Duodenal mucosa (tissue), 2 donors: ENCODE measurements around the gene NXF1.
"Not testable (repeated sequence)": the region's sequence is repeated elsewhere in the genome, so short reads cannot be mapped to it uniquely, and the experiment has no call there.

Source experiments
- H3K27ac ChIP-seq: one replicate; pipeline ENCODE4 v1.7.0; 2013; ENCODE audit warnings: low read depth, low read length
- H3K27me3 ChIP-seq, 2 donors: one replicate each; pipeline ENCODE4 v1.7.0; 2013; ENCODE audit warnings: low read length in 2 of 2, control low read depth in 1 of 2; ENCODE audit not compliant: insufficient read depth in 2 of 2, control insufficient read depth in 1 of 2
- H3K36me3 ChIP-seq, 2 donors: one replicate each; pipeline ENCODE4 v1.7.0; 2013; ENCODE audit warnings: low read length in 2 of 2, control low read depth in 1 of 2; ENCODE audit not compliant: insufficient read depth in 2 of 2, control insufficient read depth in 1 of 2
- H3K4me1 ChIP-seq, 2 donors: one replicate each; pipeline ENCODE4 v1.7.0; 2013; ENCODE audit warnings: low read length in 2 of 2, control low read depth in 1 of 2; ENCODE audit not compliant: insufficient read depth in 2 of 2, control insufficient read depth in 1 of 2
- H3K4me3 ChIP-seq, 2 donors: one replicate each; pipeline ENCODE4 v1.7.0; 2013; ENCODE audit warnings: low read length in 2 of 2, low read depth in 1 of 2
- H3K9ac ChIP-seq, 2 donors: one replicate each; pipeline ENCODE4 v1.7.0; 2013; ENCODE audit warnings: low read length in 2 of 2, low read depth in 1 of 2
- H3K9me3 ChIP-seq, 2 donors: one replicate each; pipeline ENCODE4 v1.7.0; 2013; ENCODE audit warnings: low read length in 2 of 2, control low read depth in 1 of 2; ENCODE audit not compliant: control insufficient read depth in 1 of 2

NXF1 gene

DNA sequence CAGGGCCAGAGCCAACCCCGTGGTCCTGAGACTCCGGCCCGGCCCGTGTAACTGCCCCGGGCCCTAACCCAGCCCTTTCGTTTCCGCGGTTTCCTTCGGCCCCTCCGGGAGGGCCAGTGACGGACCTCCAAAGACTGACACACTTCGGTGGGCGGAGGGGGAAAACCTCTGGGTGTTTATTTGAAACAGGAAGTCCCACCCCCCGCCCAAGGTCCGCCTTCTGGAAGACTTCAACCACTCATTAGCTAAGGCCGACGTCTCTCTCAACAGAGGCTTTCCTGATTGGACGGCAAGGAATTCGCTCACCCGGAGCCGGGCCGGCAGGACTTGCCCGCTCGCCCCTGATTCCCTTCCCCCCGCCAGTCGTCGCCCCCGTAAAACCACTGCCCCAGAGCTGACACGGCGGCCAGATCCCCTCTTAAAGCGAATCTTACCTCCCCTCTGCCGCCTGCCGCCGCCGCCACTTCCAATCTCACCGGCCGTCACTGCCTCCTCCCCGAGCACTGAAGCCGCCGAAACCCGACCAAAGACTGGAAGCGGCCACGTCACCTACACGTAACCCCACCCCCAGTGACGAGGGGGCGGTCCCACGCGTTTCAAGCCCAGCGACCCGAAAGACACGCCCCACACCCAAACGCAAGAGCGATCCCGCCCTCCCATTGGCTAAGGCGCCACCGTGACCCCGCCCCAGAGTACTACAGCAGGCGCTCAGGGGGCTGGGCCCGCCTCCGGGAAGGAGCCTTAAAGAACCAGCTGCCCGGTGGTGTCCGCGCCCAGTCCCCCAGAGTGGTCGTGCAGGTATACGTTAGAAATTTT is 26.5 kb upstream of the NXF1 start, which contains the start of gene STX5:
Gene STX5 (minus strand): TSS at position 532 of the 816 bp plus-strand sequence. CDS start 808 bp downstream, outside the sequence.
- peaks cover 18 to 46% of the 10 kb centered on the region in 2 donors for H3K36me3 ChIP-seq
- H3K9ac ChIP-seq, result peak within 1 kb of the TSS; percentile 89 to 94
- no peaks in the 10 kb centered on the region for H3K27me3 ChIP-seq
- H3K27ac ChIP-seq, result peak within 1 kb of the TSS; percentile 97
- H3K9me3 ChIP-seq, result no peaks in the 10 kb centered on the region
- peak within 1 kb of the TSS; percentile 84 to 93 for H3K4me3 ChIP-seq
- H3K4me1 ChIP-seq, result peaks cover 15 to 34% of the 10 kb centered on the region in 2 donors

DNA sequence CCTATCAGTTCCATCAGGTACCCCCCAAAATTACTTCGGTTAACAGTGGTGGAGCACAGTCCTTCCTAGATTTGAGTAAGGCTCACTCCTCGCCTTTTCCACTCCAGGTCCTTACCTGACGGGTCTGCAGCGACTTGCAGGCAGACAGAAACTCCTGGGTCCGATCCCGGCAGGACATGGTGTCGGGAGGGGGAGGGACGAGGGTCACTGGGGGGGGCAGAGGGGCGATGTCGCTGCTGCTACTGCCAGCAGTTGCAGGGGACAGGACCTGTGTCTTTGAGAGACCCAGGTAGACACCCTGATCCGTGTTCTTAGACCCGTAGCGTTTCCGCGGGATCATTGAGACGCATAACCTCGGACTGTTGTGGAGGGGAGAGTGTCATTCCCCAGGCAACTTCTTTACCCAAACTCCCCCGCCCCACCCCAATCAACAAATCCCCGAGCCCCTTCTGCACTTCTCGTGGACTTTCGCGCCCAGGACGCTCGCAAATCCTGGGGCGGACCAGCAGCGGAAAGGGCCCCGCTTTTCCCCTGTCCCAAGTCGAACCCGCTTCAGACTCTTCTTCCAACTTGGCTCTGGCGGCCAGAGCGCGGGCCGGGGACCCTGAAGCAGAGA is 25.8 kb upstream of the NXF1 start:
- no peaks in the 10 kb centered on the region for H3K9me3 ChIP-seq
- no peaks in the 10 kb centered on the region for H3K27me3 ChIP-seq
- H3K4me3 ChIP-seq, result peak overlapping the region; percentile 84 to 93
- H3K27ac ChIP-seq, result peak overlapping the region; percentile 97
- peaks cover 15 to 34% of the 10 kb centered on the region in 2 donors for H3K4me1 ChIP-seq
- peak overlapping the region; percentile 59 to 94 for H3K9ac ChIP-seq
- peaks cover 18 to 43% of the 10 kb centered on the region in 2 donors for H3K36me3 ChIP-seq

DNA sequence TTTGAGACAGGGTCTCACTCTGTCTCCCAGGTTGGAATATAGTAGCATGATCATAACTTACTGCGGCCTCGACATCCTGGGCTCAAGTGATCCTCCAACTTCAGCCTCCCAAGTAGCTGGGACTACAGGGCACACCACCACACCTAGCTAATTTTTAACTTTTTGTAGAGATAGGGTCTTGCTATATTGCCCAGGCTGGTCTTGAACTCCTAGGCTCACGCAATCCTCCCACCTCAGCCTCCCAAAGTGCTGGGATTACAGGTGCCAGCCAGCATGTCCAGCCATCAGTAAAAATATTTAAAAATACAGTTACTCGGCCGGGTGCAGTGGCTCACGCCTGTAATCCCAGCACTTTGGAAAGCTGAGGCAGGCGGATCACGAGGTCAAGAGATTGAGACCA is 22.9 kb upstream of the NXF1 start:
- not testable (repeated sequence) for H3K27me3 ChIP-seq, H3K9me3 ChIP-seq, H3K9ac ChIP-seq, H3K4me3 ChIP-seq, H3K27ac ChIP-seq
- peaks cover 15 to 24% of the 10 kb centered on the region in 2 donors for H3K4me1 ChIP-seq
- peaks cover 39 to 49% of the 10 kb centered on the region in 2 donors for H3K36me3 ChIP-seq

DNA sequence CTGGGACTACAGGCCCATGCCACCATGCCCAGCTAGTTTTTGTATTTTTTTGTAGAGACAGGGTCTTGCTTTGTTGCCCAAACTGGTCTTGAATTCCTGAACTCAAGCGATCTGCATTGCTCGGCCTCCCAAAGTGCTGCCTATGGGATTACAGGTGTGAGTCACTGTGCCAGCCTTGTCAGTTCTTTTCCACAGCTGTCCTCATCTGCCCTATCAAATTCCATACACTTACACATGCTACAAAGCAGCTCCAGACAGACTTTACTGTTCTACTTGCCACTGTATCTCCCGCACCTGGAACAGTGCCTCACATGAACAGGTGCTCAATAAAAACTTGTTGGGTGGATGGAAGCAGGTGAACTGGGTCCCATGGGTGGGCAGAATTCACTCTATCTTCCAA is 18.4 kb upstream of the NXF1 start:
- no peaks in the 10 kb centered on the region for H3K4me1 ChIP-seq
- H3K27me3 ChIP-seq, result no peaks in the 10 kb centered on the region
- H3K27ac ChIP-seq, result no peak overlapping the region
- H3K9ac ChIP-seq, result no peak overlapping the region
- no peaks in the 10 kb centered on the region for H3K9me3 ChIP-seq
- no peak overlapping the region for H3K4me3 ChIP-seq
- H3K36me3 ChIP-seq, result peaks cover 44 to 82% of the 10 kb centered on the region in 2 donors

DNA sequence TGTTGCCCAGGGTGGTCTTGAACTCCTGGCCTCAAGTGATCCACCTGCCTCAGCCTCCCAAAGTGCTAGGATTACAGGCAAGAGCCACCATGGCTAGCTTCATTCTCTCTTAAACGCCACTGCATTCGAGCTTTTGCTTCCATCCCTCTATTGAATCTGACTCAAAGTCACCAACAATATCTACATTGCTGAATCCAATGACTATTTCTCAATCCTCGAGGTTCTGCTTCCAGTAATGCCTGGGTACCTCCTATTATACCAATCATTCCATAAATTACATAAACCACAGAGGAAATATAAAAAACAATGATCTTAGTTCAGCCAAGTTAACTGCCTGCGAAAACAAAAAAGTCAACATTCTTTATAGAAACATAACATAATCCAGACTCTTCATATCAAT is 11.9 kb upstream of the NXF1 start:
- Histone ChIP-seq H3K4me3 (no peak overlapping the region), H3K27me3 (no peaks in the 10 kb centered on the region), H3K9me3 (no peaks in the 10 kb centered on the region), H3K27ac (no peak overlapping the region), H3K4me1 (no peaks in the 10 kb centered on the region), H3K36me3 (peaks cover 0 to 42% of the 10 kb centered on the region in 2 donors), H3K9ac (no peak overlapping the region)

DNA sequence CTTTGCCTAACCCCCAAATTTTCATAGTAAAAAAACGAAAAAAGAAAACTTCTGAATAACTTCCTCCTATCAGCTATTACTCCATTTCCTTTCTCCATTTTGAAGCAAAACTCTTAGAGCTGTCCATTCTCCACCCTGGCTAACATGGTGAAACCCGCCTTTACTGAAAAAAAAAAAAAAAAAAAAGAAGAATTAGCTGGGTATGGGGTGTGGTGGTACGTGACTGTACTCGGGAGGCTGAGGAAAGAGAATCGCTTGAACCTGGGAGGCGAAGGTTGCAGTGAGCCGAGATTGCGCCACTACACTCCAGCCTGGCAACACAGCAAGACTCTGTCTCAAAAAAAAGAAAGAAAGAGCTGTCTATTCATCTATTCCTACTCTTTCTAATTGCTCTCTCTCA is 11.3 kb upstream of the NXF1 start:
- H3K4me3 ChIP-seq, result no peak overlapping the region
- peaks cover 0 to 37% of the 10 kb centered on the region in 2 donors for H3K36me3 ChIP-seq

DNA sequence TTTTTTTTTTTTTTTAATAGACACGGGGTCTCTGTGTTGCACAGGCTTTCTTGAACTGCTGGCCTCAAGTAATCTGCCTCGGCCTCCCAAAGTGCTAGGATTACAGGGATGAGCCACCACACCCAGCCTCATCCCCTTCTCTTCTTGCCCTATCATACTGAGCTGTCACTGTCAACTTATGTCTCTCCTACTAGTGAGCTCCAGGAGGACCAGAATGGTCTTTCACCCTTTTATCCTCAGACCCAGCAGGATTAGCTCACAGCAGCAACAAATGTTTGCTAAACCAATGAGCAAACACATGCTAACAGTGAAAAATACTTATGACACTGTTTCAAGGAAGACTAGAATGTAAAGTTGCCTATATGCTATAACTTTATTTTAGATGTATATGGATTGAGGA is 6.4 kb upstream of the NXF1 start:
- H3K4me3 ChIP-seq, result no peak overlapping the region
- H3K9me3 ChIP-seq, result no peaks in the 10 kb centered on the region
- H3K36me3 ChIP-seq, result peaks cover 0 to 7% of the 10 kb centered on the region in 2 donors
- H3K9ac ChIP-seq, result no peak overlapping the region
- no peak overlapping the region for H3K27ac ChIP-seq
- no peaks in the 10 kb centered on the region for H3K27me3 ChIP-seq
- H3K4me1 ChIP-seq, result no peaks in the 10 kb centered on the region

More for the DNA sequence above, 11.3 kb upstream of the NXF1 start:
- H3K9me3 ChIP-seq, result no peaks in the 10 kb centered on the region
- H3K9ac ChIP-seq, result no peak overlapping the region
- no peaks in the 10 kb centered on the region for H3K27me3 ChIP-seq
- no peak overlapping the region for H3K27ac ChIP-seq
- H3K4me1 ChIP-seq, result no peaks in the 10 kb centered on the region

DNA sequence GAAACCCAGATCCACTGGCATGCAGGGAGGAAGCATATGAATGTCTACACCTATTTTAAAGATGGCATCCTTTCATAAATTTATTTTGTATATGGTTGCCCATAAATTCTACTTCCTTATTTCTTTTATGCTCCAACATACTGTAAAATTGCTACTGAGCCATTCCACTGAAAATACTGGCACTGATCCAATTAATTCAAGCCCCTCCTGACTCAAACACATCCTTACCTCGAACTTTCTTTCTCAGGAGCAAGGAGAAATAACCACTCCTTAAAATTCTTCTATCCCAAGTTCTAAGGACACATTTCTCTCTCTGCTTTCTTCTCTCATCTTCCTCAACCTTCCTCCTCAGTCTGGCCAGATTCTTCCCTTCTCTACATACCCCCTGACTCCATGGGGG is 5.5 kb upstream of the NXF1 start:
- H3K27me3 ChIP-seq, result no peaks in the 10 kb centered on the region
- no peak overlapping the region for H3K4me3 ChIP-seq
- H3K36me3 ChIP-seq, result peaks cover 0 to 6% of the 10 kb centered on the region in 2 donors
- H3K9ac ChIP-seq, result no peak overlapping the region
- H3K4me1 ChIP-seq, result peaks cover 6 to 9% of the 10 kb centered on the region in 2 donors
- H3K27ac ChIP-seq, result no peak overlapping the region
- H3K9me3 ChIP-seq, result no peaks in the 10 kb centered on the region

DNA sequence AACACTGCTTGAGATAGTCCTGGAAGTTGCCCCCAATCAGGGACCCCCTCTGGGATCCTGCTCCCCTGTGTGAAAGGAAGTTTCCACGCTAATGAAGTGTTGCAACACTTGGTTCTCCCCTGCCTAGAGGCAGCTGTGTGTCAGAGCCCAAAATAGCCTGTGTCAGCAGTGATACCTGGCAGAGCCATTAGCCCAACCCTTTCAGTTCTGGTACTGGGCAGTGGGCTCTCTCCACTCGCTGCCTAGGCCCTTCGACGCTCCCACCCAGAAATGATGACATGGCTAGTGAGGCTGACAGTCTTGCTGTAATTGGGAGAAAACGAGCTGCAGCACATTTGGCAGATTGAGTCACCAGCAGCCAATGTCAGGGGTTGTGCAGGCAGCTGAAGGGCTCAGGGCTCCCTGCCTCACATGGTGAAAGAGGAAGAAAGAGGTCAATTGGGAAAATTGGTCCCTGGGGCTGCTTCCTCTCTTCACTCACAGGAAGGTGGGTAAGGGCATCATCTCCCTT is 1.4 kb upstream of the NXF1 start:
- H3K9me3 ChIP-seq, result no peaks in the 10 kb centered on the region
- peaks cover 20 to 21% of the 10 kb centered on the region in 2 donors for H3K4me1 ChIP-seq
- H3K4me3 ChIP-seq, result no peak overlapping the region
- H3K36me3 ChIP-seq, result peaks cover 7 to 12% of the 10 kb centered on the region in 2 donors
- H3K27ac ChIP-seq, result peak overlapping the region; percentile 12
- no peak overlapping the region for H3K9ac ChIP-seq
- no peaks in the 10 kb centered on the region for H3K27me3 ChIP-seq

DNA sequence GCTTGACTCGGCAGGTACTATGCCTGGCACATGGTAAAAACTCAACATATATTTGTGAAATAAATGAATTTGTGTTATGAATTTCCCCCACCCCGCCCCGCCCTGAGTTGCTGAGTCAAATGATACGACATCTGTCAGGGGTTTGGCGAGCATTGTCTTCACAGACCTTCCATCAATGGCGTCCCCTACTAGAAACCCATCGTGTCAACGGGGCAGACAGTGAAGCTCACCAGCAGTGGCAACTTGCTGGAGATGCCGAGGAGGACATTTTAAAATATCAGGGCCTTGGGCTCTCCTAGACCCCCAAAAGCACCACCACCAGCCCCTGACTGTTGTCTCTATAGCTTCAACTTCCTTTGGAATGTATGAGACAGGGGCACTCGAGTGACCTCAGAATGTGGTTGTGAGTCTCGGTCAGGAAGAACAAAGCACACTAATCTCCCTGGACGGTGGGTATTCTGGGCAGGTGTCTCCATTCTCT is 761 bp upstream of the NXF1 start:
- Histone ChIP-seq H3K27me3 (no peaks in the 10 kb centered on the region), H3K9ac (peak overlapping the region; percentile 77 to 91), H3K9me3 (no peaks in the 10 kb centered on the region), H3K4me1 (peaks cover 20 to 21% of the 10 kb centered on the region in 2 donors), H3K4me3 (peak overlapping the region; percentile 85 to 96), H3K36me3 (peaks cover 14 to 18% of the 10 kb centered on the region in 2 donors), H3K27ac (no peak overlapping the region)
